Caco-2 (cell line): ENCODE results near the gene DEPP1. TPM values are rescaled to one million over a fixed set of nuclear protein-coding genes. Genes with fewer than 3 reads are reported as not detected.
A peak's percentile ranks its signal among the peaks of the same experiment; 100 is the strongest.

Experiments
- BruUV-seq: library from RNA; stranded (reverse); fragments of 400-500 nt; replicated peaks from 2 replicates; lab custom pipeline; 2021; lab: Mats Ljungman, UMichigan
- CTCF ChIA-PET: fragments of 300-600 bp; sonication (Branson Sonifier 250); formaldehyde crosslinking; loops from one replicate; lab custom pipeline; 2022; ENCODE audit warnings: antibody characterized with exemption; lab: Charles Lee
- POLR2A ChIA-PET: fragments of 300-600 bp; sonication (Branson Sonifier 250); formaldehyde crosslinking; loops from one replicate; lab custom pipeline; 2022; ENCODE audit warnings: antibody characterized with exemption; lab: Charles Lee
- DNase-seq, 2 experiments: peaks; one replicate each; pipeline versions ENCODE4 v3.0.0 to v3.0.0-alpha.2; 2020 to 2022
- H3K27me3 ChIP-seq: replicated peaks from 2 replicates; pipeline ENCODE4 v1.6.0; 2011; ENCODE audit warnings: low read length; ENCODE audit not compliant: control insufficient read depth, insufficient read depth
- H3K36me3 ChIP-seq: 2 replicates; pipeline ENCODE4 v1.5.1; 2011; ENCODE audit warnings: low read length; ENCODE audit not compliant: control insufficient read depth, insufficient read depth
- H3K4me1 ChIP-seq: fragments of 250-450 bp; sonication (Bioruptor Pico); 2 replicates; pipeline ENCODE4 v1.5.1; 2020; ENCODE audit warnings: mild to moderate bottlenecking
- H3K4me3 ChIP-seq: 2 replicates; pipeline ENCODE4 v1.5.1; 2011; ENCODE audit warnings: low read depth, mild to moderate bottlenecking, control low read depth, low read length
- H3K9me3 ChIP-seq: fragments of 250-450 bp; sonication (Bioruptor Pico); 2 replicates; pipeline ENCODE4 v1.5.1; 2020; ENCODE audit warnings: mild to moderate bottlenecking, moderate library complexity
- H3K27ac Mint-ChIP-seq: one replicate; pipeline ENCODE4 v1.8.0; 2022; ENCODE audit warnings: mixed read lengths; ENCODE audit not compliant: unreplicated experiment
- H3K27me3 Mint-ChIP-seq: one replicate; pipeline ENCODE4 v1.8.0; 2022; ENCODE audit warnings: mixed read lengths; ENCODE audit not compliant: insufficient read depth, unreplicated experiment
- H3K36me3 Mint-ChIP-seq: one replicate; pipeline ENCODE4 v1.8.0; 2022; ENCODE audit warnings: mild to moderate bottlenecking, mixed read lengths; ENCODE audit not compliant: insufficient read depth, unreplicated experiment
- H3K4me1 Mint-ChIP-seq: one replicate; pipeline ENCODE4 v1.8.0; 2022; ENCODE audit warnings: low read depth, mixed read lengths; ENCODE audit not compliant: unreplicated experiment
- H3K4me3 Mint-ChIP-seq: one replicate; pipeline ENCODE4 v1.8.0; 2022; ENCODE audit warnings: mild to moderate bottlenecking, moderate library complexity, mixed read lengths; ENCODE audit not compliant: unreplicated experiment
- H3K9me3 Mint-ChIP-seq: one replicate; pipeline ENCODE4 v1.8.0; 2022; ENCODE audit warnings: mixed read lengths; ENCODE audit not compliant: unreplicated experiment
- CTCF ChIP-seq, 2 experiments: fragments of 200-600 bp in 1 of 2; IDR thresholded peaks; 1 replicate in 1 of 2; 2 replicates in 1 of 2; pipeline versions ENCODE4 v1.5.1 to v1.8.0; 2011 to 2022; ENCODE audit warnings: antibody characterized with exemption in 1 of 2, control low read depth in 1 of 2, inconsistent platforms in 1 of 2, low read depth in 1 of 2, low read length in 1 of 2, mild to moderate bottlenecking in 1 of 2, moderate library complexity in 1 of 2; ENCODE audit not compliant: insufficient read depth in 1 of 2, severe bottlenecking in 1 of 2, unreplicated experiment in 1 of 2
- intact Hi-C: fragments of 100-400 bp; cut with micrococcal nuclease; formaldehyde crosslinking; loops from one replicate; pipeline ENCODE4 v1.10.0; 2022; ENCODE audit not compliant: unreplicated experiment
- total RNA-seq: library from RNA; stranded (reverse); gene quantifications from 2 replicates; pipeline ENCODE4 v1.2.3, GENCODE V29; 2022

The DEPP1 gene
- total RNA-seq, 1 experiment from 2014 or later, result 13.6 TPM

GRCh38 chr10:44983895-44984278 lies 5.3 kb upstream of the DEPP1 start:
- peaks cover 31% of the 10 kb centered on the region for H3K4me1 Mint-ChIP-seq
- peaks cover 38% of the 10 kb centered on the region for H3K4me1 ChIP-seq
- 0 out of 2 replicates have a peak, but pooled peaks cover 1% of the 10 kb centered on the region for H3K36me3 ChIP-seq
- H3K27me3 ChIP-seq, result no peaks in the 10 kb centered on the region
- no peaks in the 10 kb centered on the region for H3K27me3 Mint-ChIP-seq
- CTCF ChIA-PET, result no interaction called here
- H3K9me3 Mint-ChIP-seq, result no peaks in the 10 kb centered on the region
- no peaks in the 10 kb centered on the region for H3K9me3 ChIP-seq
- no peak overlapping the region for H3K4me3 ChIP-seq
- no TSS peak for BruUV-seq
- no peak overlapping the region for H3K27ac Mint-ChIP-seq
- no peak overlapping the region for H3K4me3 Mint-ChIP-seq
- POLR2A ChIA-PET, result no interaction called here
- no peak for DNase-seq
- intact Hi-C loops, result no loop called here
- H3K36me3 Mint-ChIP-seq, result peaks cover 12% of the 10 kb centered on the region
- TF ChIP-seq CTCF (IDR thresholded peaks at IDR 0.05; ENCODE audit: insufficient read depth in 1 of 2, low read depth in 1 of 2, low read length in 1 of 2, severe bottlenecking in 1 of 2, unreplicated experiment in 1 of 2), result no peak

- Mint-ChIP-seq H3K27ac (no peak overlapping the region), H3K9me3 (no peaks in the 10 kb centered on the region), H3K4me3 (no peak overlapping the region), H3K36me3 (peaks cover 19% of the 10 kb centered on the region), H3K4me1 (peaks cover 31% of the 10 kb centered on the region), H3K27me3 (no peaks in the 10 kb centered on the region)
- Histone ChIP-seq H3K27me3 (no peaks in the 10 kb centered on the region), H3K4me3 (no peak overlapping the region), H3K9me3 (no peaks in the 10 kb centered on the region), H3K4me1 (peaks cover 44% of the 10 kb centered on the region), H3K36me3 (0 out of 2 replicates have a peak, but pooled peaks cover 1% of the 10 kb centered on the region)
- DNase-seq, result peak in 1 of 2 experiments; percentile 27
- POLR2A ChIA-PET, result no interaction called here
- no TSS peak for BruUV-seq
- intact Hi-C loops, result no loop called here
- CTCF ChIA-PET, result no interaction called here
- TF ChIP-seq CTCF (IDR thresholded peaks at IDR 0.05; ENCODE audit: insufficient read depth in 1 of 2, low read depth in 1 of 2, low read length in 1 of 2, severe bottlenecking in 1 of 2, unreplicated experiment in 1 of 2), result no peak
Observed at GRCh38 chr10:44983066-44983894, 4.7 kb upstream of the DEPP1 start.

GRCh38 chr10:44982496-44982895 lies 3.9 kb upstream of the DEPP1 start:
- Histone ChIP-seq H3K4me3 (no peak overlapping the region), H3K36me3 (0 out of 2 replicates have a peak, but pooled peaks cover 1% of the 10 kb centered on the region), H3K4me1 (peaks cover 52% of the 10 kb centered on the region), H3K27me3 (no peaks in the 10 kb centered on the region), H3K9me3 (no peaks in the 10 kb centered on the region)
- POLR2A ChIA-PET, result no interaction called here
- BruUV-seq, result no TSS peak
- Mint-ChIP-seq H3K4me3 (no peak overlapping the region), H3K27ac (no peak overlapping the region), H3K4me1 (peaks cover 32% of the 10 kb centered on the region), H3K36me3 (peaks cover 26% of the 10 kb centered on the region), H3K27me3 (no peaks in the 10 kb centered on the region), H3K9me3 (no peaks in the 10 kb centered on the region)
- CTCF ChIA-PET, result no interaction called here
- TF ChIP-seq CTCF (IDR thresholded peaks at IDR 0.05; ENCODE audit: insufficient read depth in 1 of 2, low read depth in 1 of 2, low read length in 1 of 2, severe bottlenecking in 1 of 2, unreplicated experiment in 1 of 2), result no peak
- intact Hi-C loops, result no loop called here
- DNase-seq, result peak in 1 of 2 experiments; percentile 35
